HEK293T (cell line): ENCODE measurements around the gene RO60.
"Not testable (repeated sequence)": the region's sequence is repeated elsewhere in the genome, so short reads cannot be mapped to it uniquely, and the experiment has no call there.

ENCODE experiments used
- CTCF ChIA-PET: fragments of 350-600 bp; formaldehyde crosslinking; extraction: SDS; loops from one replicate; lab custom pipeline; 2021; ENCODE audit warnings: antibody characterized with exemption, inconsistent platforms; lab: Yijun Ruan, JAX
- POLR2A ChIA-PET: fragments of 350-600 bp; formaldehyde crosslinking; extraction: SDS; loops from one replicate; lab custom pipeline; 2020; ENCODE audit warnings: antibody characterized with exemption, inconsistent platforms; lab: Yijun Ruan, JAX
- DNase-seq: peaks from one replicate; pipeline ENCODE4 v3.0.0; 2012; ENCODE audit warnings: mixed read lengths; ENCODE audit errors: extremely low spot score
- ARNT ChIP-seq: fragments of 450-650 bp; IDR thresholded peaks from 2 replicates; pipeline ENCODE4 v1.6.1; 2017; ENCODE audit warnings: mild to moderate bottlenecking
- BHLHE40 ChIP-seq: fragments of 450-650 bp; IDR thresholded peaks from 2 replicates; pipeline ENCODE4 v1.6.1; 2016; ENCODE audit warnings: mild to moderate bottlenecking, moderate library complexity, borderline replicate concordance
- CTBP1 ChIP-seq: fragments of 450-650 bp; IDR thresholded peaks from 2 replicates; pipeline ENCODE4 v1.6.1; 2016; ENCODE audit warnings: borderline replicate concordance
- ELF4 ChIP-seq: fragments of 450-650 bp; IDR thresholded peaks from 2 replicates; pipeline ENCODE4 v1.6.1; 2017; ENCODE audit warnings: antibody characterized with exemption
- FOXA1 ChIP-seq: fragments of 450-650 bp; IDR thresholded peaks from 2 replicates; pipeline ENCODE4 v1.6.1; 2016; ENCODE audit warnings: mild to moderate bottlenecking
- FOXK2 ChIP-seq: fragments of 450-650 bp; IDR thresholded peaks from 2 replicates; pipeline ENCODE4 v1.6.1; 2016; ENCODE audit warnings: mild to moderate bottlenecking
- FOXM1 ChIP-seq: fragments of 450-650 bp; IDR thresholded peaks from 2 replicates; pipeline ENCODE4 v1.6.1; 2017; ENCODE audit warnings: mild to moderate bottlenecking, borderline replicate concordance
- HDGF ChIP-seq: fragments of 450-650 bp; IDR thresholded peaks from 2 replicates; pipeline ENCODE4 v1.6.1; 2017; ENCODE audit warnings: antibody characterized with exemption, borderline replicate concordance
- L3MBTL2 ChIP-seq: fragments of 450-650 bp; conservative IDR thresholded peaks from 2 replicates; pipeline ENCODE4 v1.6.1; 2016; ENCODE audit warnings: mild to moderate bottlenecking
- LEF1 ChIP-seq: fragments of 450-650 bp; IDR thresholded peaks from 2 replicates; pipeline ENCODE4 v1.6.1; 2017; ENCODE audit warnings: mild to moderate bottlenecking, borderline replicate concordance
- NFRKB ChIP-seq: fragments of 450-650 bp; IDR thresholded peaks from 2 replicates; pipeline ENCODE4 v1.6.1; 2016; ENCODE audit warnings: mild to moderate bottlenecking, moderate library complexity
- PKNOX1 ChIP-seq: fragments of 450-650 bp; IDR thresholded peaks from 2 replicates; pipeline ENCODE4 v1.6.1; 2016
- SP1 ChIP-seq: fragments of 450-650 bp; IDR thresholded peaks from 2 replicates; pipeline ENCODE4 v1.6.1; 2017
- SUZ12 ChIP-seq: fragments of 450-650 bp; IDR thresholded peaks from 2 replicates; pipeline ENCODE4 v1.6.1; 2016; ENCODE audit warnings: mild to moderate bottlenecking
- TARDBP ChIP-seq: fragments of 450-650 bp; IDR thresholded peaks from 2 replicates; pipeline ENCODE4 v1.6.1; 2016
- ZNF384 ChIP-seq: fragments of 450-650 bp; IDR thresholded peaks from 2 replicates; pipeline ENCODE4 v1.6.1; 2016

RO60 gene

GRCh38 chr1:193033610-193034009 lies 25.8 kb upstream of the RO60 start:
- POLR2A ChIA-PET: no interaction called here
- DNase-seq: no peak
- TF ChIP-seq SUZ12 (no peak), BHLHE40 (no peak), FOXK2 (no peak), CTBP1 (no peak), HDGF (no peak), LEF1 (no peak), NFRKB (no peak), L3MBTL2 (no peak), SP1 (no peak), ZNF384 (no peak), FOXA1 (no peak), PKNOX1 (no peak), TARDBP (no peak), FOXM1 (no peak), ARNT (no peak), ELF4 (no peak)
- CTCF ChIA-PET: interaction anchor here (0.6 kb wide), 1 partner anchor 236 kb away, joined by 3 read pairs; no protein-coding TSS in a partner anchor

- ChIA-PET POLR2A (no interaction called here), CTCF (no interaction called here)
- TF ChIP-seq HDGF (no peak), ZNF384 (0 out of 2 replicates have a peak, but pooled peaks have one; percentile 15)
- no peak for DNase-seq
Measured at GRCh38 chr1:193036337-193037047, 22.9 kb upstream of the RO60 start.

- no peak for DNase-seq
- TF ChIP-seq FOXM1: no peak
- TF ChIP-seq SP1: no peak
- no peak for TF ChIP-seq BHLHE40
- no peak for TF ChIP-seq ELF4
- TF ChIP-seq CTBP1: no peak
- TF ChIP-seq FOXA1: no peak
- no peak for TF ChIP-seq LEF1
- no peak for TF ChIP-seq NFRKB
- CTCF ChIA-PET: no interaction called here
- POLR2A ChIA-PET: no interaction called here
Measured at GRCh38 chr1:193040011-193040410, 19.4 kb upstream of the RO60 start.

- TF ChIP-seq FOXK2 (no peak), SP1 (no peak), TARDBP (no peak), CTBP1 (no peak), L3MBTL2 (no peak), ARNT (no peak), FOXM1 (no peak), LEF1 (no peak), ZNF384 (no peak)
- POLR2A ChIA-PET: no interaction called here
- CTCF ChIA-PET: no interaction called here
- no peak for DNase-seq
Measured at GRCh38 chr1:193042766-193043691, 16.4 kb upstream of the RO60 start.

- CTCF ChIA-PET, DNase-seq: not testable (repeated sequence)
- POLR2A ChIA-PET: interaction anchor here (1.5 kb wide), 1 partner anchor 9 kb away, joined by 10 read pairs; no protein-coding TSS in a partner anchor
Measured at GRCh38 chr1:193048913-193049312, 10.5 kb upstream of the RO60 start.

- POLR2A ChIA-PET: no interaction called here
- CTCF ChIA-PET: no interaction called here
- DNase-seq: no peak
- no peak for TF ChIP-seq NFRKB
- TF ChIP-seq SP1: no peak
- TF ChIP-seq HDGF: no peak
- TF ChIP-seq ZNF384: no peak
- TF ChIP-seq TARDBP: no peak
- TF ChIP-seq FOXM1: no peak
- no peak for TF ChIP-seq LEF1
- no peak for TF ChIP-seq PKNOX1
- TF ChIP-seq BHLHE40: no peak
- TF ChIP-seq CTBP1: no peak
- TF ChIP-seq ELF4: no peak
- TF ChIP-seq FOXK2: no peak
- no peak for TF ChIP-seq ARNT
- no peak for TF ChIP-seq L3MBTL2
Measured at GRCh38 chr1:193054169-193054675, 5.2 kb upstream of the RO60 start.
